Erythroblast (primary cell): Measurements from ENCODE around the gene GPS1.

Experiments
- GATA1 ChIP-seq: IDR thresholded peaks from 2 replicates; pipeline ENCODE4 v1.6.1; 2011; ENCODE audit warnings: low read depth, mild to moderate bottlenecking, control low read depth, low read length, moderate library complexity
- POLR2A ChIP-seq: IDR thresholded peaks from 2 replicates; pipeline ENCODE4 v1.6.1; 2011; ENCODE audit warnings: mild to moderate bottlenecking, low read length

GRCh38 chr17:82060614-82061013 is 8.9 kb downstream of the GPS1 start:
- TF ChIP-seq POLR2A (no peak), GATA1 (no peak)
